Liver (tissue), 9 donors: ENCODE measurements around the gene JPT2. TPM values are rescaled to one million over a fixed set of nuclear protein-coding genes. Genes with fewer than 3 reads are reported as not detected.

Experiments used
- DNase-seq: peaks from one replicate; pipeline ENCODE4 v3.0.0-alpha.2; 2017; ENCODE audit warnings: low spot score
- H3K27ac ChIP-seq, 2 donors: one replicate each; pipeline ENCODE4 v1.7.0; 2013; ENCODE audit warnings: inconsistent platforms in 2 of 2, low read length in 2 of 2, control low read depth in 1 of 2, low read depth in 1 of 2, mild to moderate bottlenecking in 1 of 2
- H3K27me3 ChIP-seq, 4 donors: one replicate each; pipeline versions ENCODE4 v1.6.1 to v1.7.0; 2013; ENCODE audit warnings: low read length in 3 of 4, inconsistent platforms in 1 of 4, mild to moderate bottlenecking in 1 of 4, moderate library complexity in 1 of 4; ENCODE audit not compliant: control insufficient read depth in 4 of 4, insufficient read depth in 4 of 4
- H3K36me3 ChIP-seq, 4 donors: one replicate each; pipeline versions ENCODE4 v1.6.1 to v1.7.0; 2013; ENCODE audit warnings: low read length in 3 of 4, mild to moderate bottlenecking in 3 of 4, low read depth in 1 of 4, moderate library complexity in 1 of 4; ENCODE audit not compliant: control insufficient read depth in 4 of 4, insufficient read depth in 3 of 4
- H3K4me1 ChIP-seq, 4 donors: one replicate each; pipeline versions ENCODE4 v1.6.1 to v1.7.0; 2013; ENCODE audit warnings: low read length in 3 of 4, mild to moderate bottlenecking in 3 of 4, moderate library complexity in 1 of 4; ENCODE audit not compliant: control insufficient read depth in 4 of 4, insufficient read depth in 4 of 4
- H3K4me3 ChIP-seq, 3 donors: one replicate each; pipeline versions ENCODE4 v1.6.1 to v1.7.0; 2013; ENCODE audit warnings: low read length in 3 of 3, control low read depth in 1 of 3, low read depth in 1 of 3, mild to moderate bottlenecking in 1 of 3
- H3K9ac ChIP-seq, 2 donors: one replicate each; pipeline ENCODE4 v1.7.0; 2013; ENCODE audit warnings: low read length in 2 of 2, mild to moderate bottlenecking in 2 of 2, moderate library complexity in 2 of 2, control low read depth in 1 of 2, low read depth in 1 of 2
- H3K9me3 ChIP-seq, 4 donors: one replicate each; pipeline versions ENCODE4 v1.6.1 to v1.7.0; 2013; ENCODE audit warnings: low read length in 3 of 4; ENCODE audit not compliant: control insufficient read depth in 4 of 4
- ATF3 ChIP-seq: IDR thresholded peaks from 2 replicates; pipeline ENCODE4 v1.6.1; 2016; ENCODE audit warnings: antibody characterized with exemption
- CTCF ChIP-seq: fragments of 150-350 bp; IDR thresholded peaks from 2 replicates; pipeline ENCODE4 v1.5.1; 2017; ENCODE audit warnings: improper control_type of control experiment, low read depth, low read length; ENCODE audit not compliant: missing input control
- EGR1 ChIP-seq, 2 donors: IDR thresholded peaks; 2 replicates each; pipeline ENCODE4 v1.6.1; 2016 to 2018; ENCODE audit warnings: antibody characterized with exemption in 2 of 2, low read depth in 2 of 2
- FOXA1 ChIP-seq: IDR thresholded peaks from 2 replicates; pipeline ENCODE4 v1.6.1; 2016; ENCODE audit warnings: antibody characterized with exemption
- FOXA2 ChIP-seq: IDR thresholded peaks from 2 replicates; pipeline ENCODE4 v1.6.1; 2016; ENCODE audit warnings: antibody characterized with exemption
- GABPA ChIP-seq, 2 donors: IDR thresholded peaks in 1 of 2; conservative IDR thresholded peaks in 1 of 2; 2 replicates each; pipeline ENCODE4 v1.6.1; 2016; ENCODE audit warnings: antibody characterized with exemption in 2 of 2, mild to moderate bottlenecking in 1 of 2, moderate library complexity in 1 of 2
- HNF4A ChIP-seq, 2 donors: conservative IDR thresholded peaks; 2 replicates each; pipeline ENCODE4 v1.6.1; 2016; ENCODE audit warnings: antibody characterized with exemption in 2 of 2, mild to moderate bottlenecking in 2 of 2
- JUND ChIP-seq, 2 donors: IDR thresholded peaks; 2 replicates each; pipeline ENCODE4 v1.6.1; 2016; ENCODE audit warnings: antibody characterized with exemption in 2 of 2
- NR2F2 ChIP-seq: IDR thresholded peaks from 2 replicates; pipeline ENCODE4 v1.6.1; 2016; ENCODE audit warnings: antibody characterized with exemption
- RAD21 ChIP-seq, 2 donors: IDR thresholded peaks; 2 replicates each; pipeline ENCODE4 v1.6.1; 2016; ENCODE audit warnings: antibody characterized with exemption in 2 of 2, mild to moderate bottlenecking in 2 of 2
- RXRA ChIP-seq, 2 donors: IDR thresholded peaks; 2 replicates each; pipeline ENCODE4 v1.6.1; 2017 to 2018; ENCODE audit warnings: antibody characterized with exemption in 2 of 2, mild to moderate bottlenecking in 1 of 2
- SP1 ChIP-seq: IDR thresholded peaks from 2 replicates; pipeline ENCODE4 v1.6.1; 2018; ENCODE audit warnings: antibody characterized with exemption, mild to moderate bottlenecking
- TAF1 ChIP-seq: conservative IDR thresholded peaks from 2 replicates; pipeline ENCODE4 v1.6.1; 2016; ENCODE audit warnings: antibody characterized with exemption, mild to moderate bottlenecking
- YY1 ChIP-seq: IDR thresholded peaks from 2 replicates; pipeline ENCODE4 v1.6.1; 2016; ENCODE audit warnings: antibody characterized with exemption, mild to moderate bottlenecking
- WGBS: extraction: QIAGEN DNeasy Blood & Tissue Kit; methylation state at CpG from one replicate; pipeline ENCODE4 v1.1.7; 2013; 5-methylcytosine and 5-hydroxymethylcytosine counted together
- polyA plus RNA-seq, 2 donors: library from polyadenylated mRNA; stranded (reverse) in 1 of 2; unstranded in 1 of 2; fragments of 200-250 nt in 1 of 2; fragments of >200 nt in 1 of 2; fragmentation: Nextera tagmentation in 1 of 2; extraction: Ambion mirVana in 1 of 2; gene quantifications; one replicate each; pipeline versions ENCODE4 v1.2.1 to v1.2.3, GENCODE V29; 2013 to 2015
- total RNA-seq, 2 donors: library from RNA; depleted of rRNA; stranded (reverse); fragments of >200 nt; gene quantifications; one replicate each; pipeline ENCODE4 v1.2.3, GENCODE V29; 2014
- TF ChIP-seq, protein P1 (sequence below): IDR thresholded peaks from 2 replicates; pipeline ENCODE4 v1.6.1; 2016; ENCODE audit warnings: antibody characterized with exemption
- TF ChIP-seq, protein P2 (sequence below): IDR thresholded peaks from 2 replicates; pipeline ENCODE4 v1.6.1; 2016; ENCODE audit warnings: antibody characterized with exemption
- TF ChIP-seq, protein P3 (sequence below): IDR thresholded peaks from 2 replicates; pipeline ENCODE4 v1.6.1; 2016; ENCODE audit warnings: antibody characterized with exemption, mild to moderate bottlenecking
- donor health status: healthy.
- donor health status: healthy.
- donor health status: healthy.
- donor health status: healthy.
- donor health status: healthy.

The JPT2 gene
- total and polyA plus RNA-seq, 4 donors = 7.4 to 32.6 (median 28.4) TPM

DNA sequence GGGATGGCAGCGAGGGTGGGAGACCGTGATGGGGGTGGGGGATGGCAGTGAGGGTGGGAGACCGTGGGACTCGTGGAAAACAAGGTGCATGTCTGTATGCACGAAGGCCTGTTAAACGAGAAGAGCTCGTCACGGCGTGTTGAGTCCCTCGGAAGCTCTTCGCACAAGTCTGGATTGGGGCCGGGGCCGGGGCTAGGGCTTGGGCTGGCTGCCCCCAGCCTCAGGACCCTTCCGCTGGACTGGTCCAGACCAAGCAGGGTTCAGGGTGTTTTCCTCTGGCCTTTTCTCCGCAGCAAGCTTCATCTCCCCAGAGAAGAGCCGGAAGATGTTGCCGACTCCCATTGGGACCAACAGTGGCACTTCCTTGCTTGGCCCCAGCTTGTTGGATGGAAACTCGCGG is 7.7 kb upstream of the JPT2 start:
- 96% methylated on average over 19 of the region's 19 CpGs for WGBS
- Histone ChIP-seq H3K27ac (no peak overlapping the region), H3K4me3 (no peak overlapping the region), H3K36me3 (peaks cover 23 to 87% (median 56%) of the 10 kb centered on the region in 4 donors), H3K27me3 (no peaks in the 10 kb centered on the region), H3K9ac (no peak overlapping the region), H3K9me3 (no peaks in the 10 kb centered on the region), H3K4me1 (no peaks in the 10 kb centered on the region)
- no peak for DNase-seq
- TF ChIP-seq CTCF (no peak), FOXA2 (no peak), GABPA (IDR thresholded peaks at IDR 0.05 in 1 of 2, conservative IDR thresholded peaks at IDR 0.05 in 1 of 2) (no peak), HNF4A (conservative IDR thresholded peaks at IDR 0.05) (no peak), TAF1 (no peak), RXRA (IDR thresholded peaks at IDR 0.05) (no peak), JUND (IDR thresholded peaks at IDR 0.05) (no peak), EGR1 (IDR thresholded peaks at IDR 0.05; ENCODE audit: low read depth in 2 of 2) (no peak), NR2F2 (no peak), YY1 (no peak), ATF3 (no peak), FOXA1 (no peak), RAD21 (IDR thresholded peaks at IDR 0.05) (no peak)
- TF ChIP-seq, protein P1, sequence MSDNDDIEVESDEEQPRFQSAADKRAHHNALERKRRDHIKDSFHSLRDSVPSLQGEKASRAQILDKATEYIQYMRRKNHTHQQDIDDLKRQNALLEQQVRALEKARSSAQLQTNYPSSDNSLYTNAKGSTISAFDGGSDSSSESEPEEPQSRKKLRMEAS = no peak
- TF ChIP-seq, protein P2, sequence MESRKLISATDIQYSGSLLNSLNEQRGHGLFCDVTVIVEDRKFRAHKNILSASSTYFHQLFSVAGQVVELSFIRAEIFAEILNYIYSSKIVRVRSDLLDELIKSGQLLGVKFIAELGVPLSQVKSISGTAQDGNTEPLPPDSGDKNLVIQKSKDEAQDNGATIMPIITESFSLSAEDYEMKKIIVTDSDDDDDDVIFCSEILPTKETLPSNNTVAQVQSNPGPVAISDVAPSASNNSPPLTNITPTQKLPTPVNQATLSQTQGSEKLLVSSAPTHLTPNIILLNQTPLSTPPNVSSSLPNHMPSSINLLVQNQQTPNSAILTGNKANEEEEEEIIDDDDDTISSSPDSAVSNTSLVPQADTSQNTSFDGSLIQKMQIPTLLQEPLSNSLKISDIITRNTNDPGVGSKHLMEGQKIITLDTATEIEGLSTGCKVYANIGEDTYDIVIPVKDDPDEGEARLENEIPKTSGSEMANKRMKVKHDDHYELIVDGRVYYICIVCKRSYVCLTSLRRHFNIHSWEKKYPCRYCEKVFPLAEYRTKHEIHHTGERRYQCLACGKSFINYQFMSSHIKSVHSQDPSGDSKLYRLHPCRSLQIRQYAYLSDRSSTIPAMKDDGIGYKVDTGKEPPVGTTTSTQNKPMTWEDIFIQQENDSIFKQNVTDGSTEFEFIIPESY = no peak
- TF ChIP-seq, protein P3, sequence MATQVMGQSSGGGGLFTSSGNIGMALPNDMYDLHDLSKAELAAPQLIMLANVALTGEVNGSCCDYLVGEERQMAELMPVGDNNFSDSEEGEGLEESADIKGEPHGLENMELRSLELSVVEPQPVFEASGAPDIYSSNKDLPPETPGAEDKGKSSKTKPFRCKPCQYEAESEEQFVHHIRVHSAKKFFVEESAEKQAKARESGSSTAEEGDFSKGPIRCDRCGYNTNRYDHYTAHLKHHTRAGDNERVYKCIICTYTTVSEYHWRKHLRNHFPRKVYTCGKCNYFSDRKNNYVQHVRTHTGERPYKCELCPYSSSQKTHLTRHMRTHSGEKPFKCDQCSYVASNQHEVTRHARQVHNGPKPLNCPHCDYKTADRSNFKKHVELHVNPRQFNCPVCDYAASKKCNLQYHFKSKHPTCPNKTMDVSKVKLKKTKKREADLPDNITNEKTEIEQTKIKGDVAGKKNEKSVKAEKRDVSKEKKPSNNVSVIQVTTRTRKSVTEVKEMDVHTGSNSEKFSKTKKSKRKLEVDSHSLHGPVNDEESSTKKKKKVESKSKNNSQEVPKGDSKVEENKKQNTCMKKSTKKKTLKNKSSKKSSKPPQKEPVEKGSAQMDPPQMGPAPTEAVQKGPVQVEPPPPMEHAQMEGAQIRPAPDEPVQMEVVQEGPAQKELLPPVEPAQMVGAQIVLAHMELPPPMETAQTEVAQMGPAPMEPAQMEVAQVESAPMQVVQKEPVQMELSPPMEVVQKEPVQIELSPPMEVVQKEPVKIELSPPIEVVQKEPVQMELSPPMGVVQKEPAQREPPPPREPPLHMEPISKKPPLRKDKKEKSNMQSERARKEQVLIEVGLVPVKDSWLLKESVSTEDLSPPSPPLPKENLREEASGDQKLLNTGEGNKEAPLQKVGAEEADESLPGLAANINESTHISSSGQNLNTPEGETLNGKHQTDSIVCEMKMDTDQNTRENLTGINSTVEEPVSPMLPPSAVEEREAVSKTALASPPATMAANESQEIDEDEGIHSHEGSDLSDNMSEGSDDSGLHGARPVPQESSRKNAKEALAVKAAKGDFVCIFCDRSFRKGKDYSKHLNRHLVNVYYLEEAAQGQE = no peak

GRCh38 chr16:1670866-1671265 is 7.2 kb upstream of the JPT2 start:
- DNase-seq = no peak
- WGBS = 94% methylated on average over 7 of the region's 7 CpGs
- no peak overlapping the region for H3K27ac ChIP-seq
- no peak for TF ChIP-seq TAF1
- TF ChIP-seq ATF3 = no peak
- TF ChIP-seq EGR1 (IDR thresholded peaks at IDR 0.05; ENCODE audit: low read depth in 2 of 2) = no peak
- TF ChIP-seq HNF4A (conservative IDR thresholded peaks at IDR 0.05) = no peak
- no peak for TF ChIP-seq FOXA1
- no peak for TF ChIP-seq RAD21 (IDR thresholded peaks at IDR 0.05)
- TF ChIP-seq, protein P3 = no peak
- no peak for TF ChIP-seq YY1
- TF ChIP-seq, protein P2 = no peak
- no peak for TF ChIP-seq SP1

More at GRCh38 chr16:1670866-1671265, 7.2 kb upstream of the JPT2 start:
- H3K36me3 ChIP-seq = peaks cover 21 to 86% (median 54%) of the 10 kb centered on the region in 4 donors
- H3K27me3 ChIP-seq = no peaks in the 10 kb centered on the region
- H3K4me3 ChIP-seq = no peak overlapping the region
- H3K9ac ChIP-seq = no peak overlapping the region
- H3K4me1 ChIP-seq = no peaks in the 10 kb centered on the region
- H3K9me3 ChIP-seq = no peaks in the 10 kb centered on the region
